Neural cell (in vitro differentiated cells): ENCODE results near the gene HOATZ.

ENCODE experiments used
- CTCF ChIP-seq: fragments of 450-650 bp; IDR thresholded peaks from 2 replicates; pipeline ENCODE4 v1.5.1; 2014; ENCODE audit warnings: antibody characterized with exemption, mild to moderate bottlenecking, moderate library complexity; ENCODE audit not compliant: poor library complexity, severe bottlenecking
- EZH2 ChIP-seq: fragments of 200-600, 300-800 bp; shearing (Covaris generic), sonication (generic); IDR thresholded peaks from 2 replicates; pipeline ENCODE4 v1.6.1; 2014; ENCODE audit warnings: antibody characterized with exemption, low read length, borderline replicate concordance, mild to moderate bottlenecking; ENCODE audit not compliant: insufficient read depth, poor library complexity, severe bottlenecking
- POLR2AphosphoS5 ChIP-seq: IDR thresholded peaks from 2 replicates; pipeline ENCODE4 v1.6.1; 2012
- REST ChIP-seq: IDR thresholded peaks from 2 replicates; pipeline ENCODE4 v1.6.1; 2012; ENCODE audit warnings: borderline replicate concordance
- SMC3 ChIP-seq: fragments of 450-650 bp; conservative IDR thresholded peaks from 2 replicates; pipeline ENCODE4 v1.6.1; 2014; ENCODE audit warnings: antibody characterized with exemption, mild to moderate bottlenecking, moderate library complexity; ENCODE audit not compliant: poor library complexity
- TAF1 ChIP-seq: IDR thresholded peaks from 2 replicates; pipeline ENCODE4 v1.6.1; 2012; ENCODE audit warnings: low read depth

GRCh38 chr11:111532365-111532709, 17.8 kb downstream of the HOATZ start:
- no peak for TF ChIP-seq CTCF
- no peak for TF ChIP-seq POLR2AphosphoS5
- no peak for TF ChIP-seq TAF1
- TF ChIP-seq SMC3 = no peak
- TF ChIP-seq EZH2 = no peak
- TF ChIP-seq REST = no peak
